Measurements from ENCODE around the gene CTAGE4.
"Not testable (repeated sequence)": the region's sequence is repeated elsewhere in the genome, so short reads cannot be mapped to it uniquely, and the experiment has no call there.

DNA sequence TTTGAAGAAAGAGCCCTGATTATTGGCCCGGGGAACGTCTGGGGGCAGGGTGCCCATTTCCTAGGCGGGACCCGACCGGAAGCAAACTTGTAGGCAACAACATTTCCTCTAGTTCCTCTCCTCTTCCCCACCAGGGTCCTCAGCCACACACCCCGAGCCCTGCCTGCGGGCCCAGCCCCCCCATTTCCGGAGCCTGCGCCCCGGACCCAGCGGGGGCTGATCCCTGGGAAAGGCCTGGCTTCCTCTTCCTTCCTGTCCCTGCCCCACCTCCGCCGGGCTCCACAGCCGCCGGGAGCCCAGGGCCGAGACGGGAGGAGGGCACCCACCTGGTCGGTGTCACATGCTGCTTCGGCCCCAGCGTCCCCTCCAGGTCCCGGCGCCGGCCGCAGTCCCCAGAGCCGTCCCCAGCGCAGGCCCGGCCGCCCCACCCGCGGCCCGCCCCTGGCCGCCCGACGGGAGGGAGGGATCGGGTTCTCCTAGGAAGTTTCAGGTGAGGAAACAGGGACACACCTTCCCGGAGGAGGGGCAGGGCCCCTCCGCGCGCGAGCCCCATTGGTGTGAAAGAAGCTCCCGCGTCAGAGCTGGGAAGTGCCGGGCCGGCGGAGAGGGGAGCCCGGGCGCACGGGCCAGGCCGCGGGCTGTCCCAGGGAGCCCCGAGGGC, 12.1 kb downstream of the CTAGE4 start, which contains the start of gene ARHGEF35:
- TF ChIP-seq, protein P1, sequence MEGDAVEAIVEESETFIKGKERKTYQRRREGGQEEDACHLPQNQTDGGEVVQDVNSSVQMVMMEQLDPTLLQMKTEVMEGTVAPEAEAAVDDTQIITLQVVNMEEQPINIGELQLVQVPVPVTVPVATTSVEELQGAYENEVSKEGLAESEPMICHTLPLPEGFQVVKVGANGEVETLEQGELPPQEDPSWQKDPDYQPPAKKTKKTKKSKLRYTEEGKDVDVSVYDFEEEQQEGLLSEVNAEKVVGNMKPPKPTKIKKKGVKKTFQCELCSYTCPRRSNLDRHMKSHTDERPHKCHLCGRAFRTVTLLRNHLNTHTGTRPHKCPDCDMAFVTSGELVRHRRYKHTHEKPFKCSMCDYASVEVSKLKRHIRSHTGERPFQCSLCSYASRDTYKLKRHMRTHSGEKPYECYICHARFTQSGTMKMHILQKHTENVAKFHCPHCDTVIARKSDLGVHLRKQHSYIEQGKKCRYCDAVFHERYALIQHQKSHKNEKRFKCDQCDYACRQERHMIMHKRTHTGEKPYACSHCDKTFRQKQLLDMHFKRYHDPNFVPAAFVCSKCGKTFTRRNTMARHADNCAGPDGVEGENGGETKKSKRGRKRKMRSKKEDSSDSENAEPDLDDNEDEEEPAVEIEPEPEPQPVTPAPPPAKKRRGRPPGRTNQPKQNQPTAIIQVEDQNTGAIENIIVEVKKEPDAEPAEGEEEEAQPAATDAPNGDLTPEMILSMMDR (conservative IDR thresholded peaks at IDR 0.05; ENCODE audit: low read depth in 2 of 2): not testable (repeated sequence)
- not testable (repeated sequence) for TF ChIP-seq STAT1 (IDR thresholded peaks at IDR 0.05; ENCODE audit: unreplicated experiment); POLR2AphosphoS5 (IDR thresholded peaks at IDR 0.05; ENCODE audit: low read depth); CREB1 (CRISPR knock-in tag; IDR thresholded peaks at IDR 0.05; ENCODE audit: low read depth); EZH2 (IDR thresholded peaks at IDR 0.05; ENCODE audit: low read depth, unreplicated experiment); EZH2phosphoT487 (IDR thresholded peaks at IDR 0.05; ENCODE audit: unreplicated experiment); ZNF114 (CRISPR knock-in tag; IDR thresholded peaks at IDR 0.05)
- TF ChIP-seq, protein P2, sequence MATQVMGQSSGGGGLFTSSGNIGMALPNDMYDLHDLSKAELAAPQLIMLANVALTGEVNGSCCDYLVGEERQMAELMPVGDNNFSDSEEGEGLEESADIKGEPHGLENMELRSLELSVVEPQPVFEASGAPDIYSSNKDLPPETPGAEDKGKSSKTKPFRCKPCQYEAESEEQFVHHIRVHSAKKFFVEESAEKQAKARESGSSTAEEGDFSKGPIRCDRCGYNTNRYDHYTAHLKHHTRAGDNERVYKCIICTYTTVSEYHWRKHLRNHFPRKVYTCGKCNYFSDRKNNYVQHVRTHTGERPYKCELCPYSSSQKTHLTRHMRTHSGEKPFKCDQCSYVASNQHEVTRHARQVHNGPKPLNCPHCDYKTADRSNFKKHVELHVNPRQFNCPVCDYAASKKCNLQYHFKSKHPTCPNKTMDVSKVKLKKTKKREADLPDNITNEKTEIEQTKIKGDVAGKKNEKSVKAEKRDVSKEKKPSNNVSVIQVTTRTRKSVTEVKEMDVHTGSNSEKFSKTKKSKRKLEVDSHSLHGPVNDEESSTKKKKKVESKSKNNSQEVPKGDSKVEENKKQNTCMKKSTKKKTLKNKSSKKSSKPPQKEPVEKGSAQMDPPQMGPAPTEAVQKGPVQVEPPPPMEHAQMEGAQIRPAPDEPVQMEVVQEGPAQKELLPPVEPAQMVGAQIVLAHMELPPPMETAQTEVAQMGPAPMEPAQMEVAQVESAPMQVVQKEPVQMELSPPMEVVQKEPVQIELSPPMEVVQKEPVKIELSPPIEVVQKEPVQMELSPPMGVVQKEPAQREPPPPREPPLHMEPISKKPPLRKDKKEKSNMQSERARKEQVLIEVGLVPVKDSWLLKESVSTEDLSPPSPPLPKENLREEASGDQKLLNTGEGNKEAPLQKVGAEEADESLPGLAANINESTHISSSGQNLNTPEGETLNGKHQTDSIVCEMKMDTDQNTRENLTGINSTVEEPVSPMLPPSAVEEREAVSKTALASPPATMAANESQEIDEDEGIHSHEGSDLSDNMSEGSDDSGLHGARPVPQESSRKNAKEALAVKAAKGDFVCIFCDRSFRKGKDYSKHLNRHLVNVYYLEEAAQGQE (IDR thresholded peaks at IDR 0.05; ENCODE audit: unreplicated experiment): not testable (repeated sequence)
